Measurements from ENCODE around the gene SUPT20HL2. TPM values are rescaled to one million over a fixed set of nuclear protein-coding genes. Genes with fewer than 3 reads are reported as not detected.

SUPT20HL2 gene
- total and polyA plus RNA-seq, 4 donors: not detected

DNA sequence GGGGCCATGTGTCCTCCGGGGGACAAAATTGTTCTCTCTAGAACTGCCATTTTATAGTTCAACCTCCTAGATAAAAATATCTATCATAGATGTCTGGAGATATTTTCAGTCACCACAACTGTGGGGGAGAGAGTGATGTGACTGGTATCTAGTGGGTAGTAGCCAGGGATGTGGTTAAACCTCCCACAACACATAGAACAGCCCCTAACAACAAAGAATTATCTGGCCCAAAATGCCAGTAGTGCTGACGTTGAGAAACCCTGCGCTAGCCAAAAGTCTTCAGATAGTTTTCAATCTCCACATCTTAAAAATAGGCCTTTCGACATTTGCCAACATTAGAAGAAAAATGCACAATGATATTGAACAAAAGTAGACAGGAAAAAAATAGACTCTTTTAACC is 19.0 kb upstream of the SUPT20HL2 start:
- Histone ChIP-seq H3K27ac (ENCODE audit: low read depth in 1 of 2, low read length in 2 of 2) (no peak overlapping the region), H3K9me3 (ENCODE audit: control insufficient read depth in 4 of 4, low read length in 3 of 4) (no peaks in the 10 kb centered on the region), H3K4me1 (ENCODE audit: control insufficient read depth in 4 of 4, insufficient read depth in 4 of 4, low read length in 3 of 4) (no peaks in the 10 kb centered on the region), H3K4me3 (ENCODE audit: low read depth in 1 of 3, low read length in 3 of 3) (no peak overlapping the region), H3K27me3 (ENCODE audit: control insufficient read depth in 4 of 4, insufficient read depth in 4 of 4, low read length in 3 of 4) (no peaks in the 10 kb centered on the region), H3K36me3 (ENCODE audit: control insufficient read depth in 4 of 4, insufficient read depth in 3 of 4, low read depth in 1 of 4, low read length in 3 of 4) (no peaks in the 10 kb centered on the region), H3K9ac (ENCODE audit: low read depth in 1 of 2, low read length in 2 of 2) (no peak overlapping the region)
- no peak for TF ChIP-seq SP1 (IDR thresholded peaks at IDR 0.05)
- TF ChIP-seq, protein P1, sequence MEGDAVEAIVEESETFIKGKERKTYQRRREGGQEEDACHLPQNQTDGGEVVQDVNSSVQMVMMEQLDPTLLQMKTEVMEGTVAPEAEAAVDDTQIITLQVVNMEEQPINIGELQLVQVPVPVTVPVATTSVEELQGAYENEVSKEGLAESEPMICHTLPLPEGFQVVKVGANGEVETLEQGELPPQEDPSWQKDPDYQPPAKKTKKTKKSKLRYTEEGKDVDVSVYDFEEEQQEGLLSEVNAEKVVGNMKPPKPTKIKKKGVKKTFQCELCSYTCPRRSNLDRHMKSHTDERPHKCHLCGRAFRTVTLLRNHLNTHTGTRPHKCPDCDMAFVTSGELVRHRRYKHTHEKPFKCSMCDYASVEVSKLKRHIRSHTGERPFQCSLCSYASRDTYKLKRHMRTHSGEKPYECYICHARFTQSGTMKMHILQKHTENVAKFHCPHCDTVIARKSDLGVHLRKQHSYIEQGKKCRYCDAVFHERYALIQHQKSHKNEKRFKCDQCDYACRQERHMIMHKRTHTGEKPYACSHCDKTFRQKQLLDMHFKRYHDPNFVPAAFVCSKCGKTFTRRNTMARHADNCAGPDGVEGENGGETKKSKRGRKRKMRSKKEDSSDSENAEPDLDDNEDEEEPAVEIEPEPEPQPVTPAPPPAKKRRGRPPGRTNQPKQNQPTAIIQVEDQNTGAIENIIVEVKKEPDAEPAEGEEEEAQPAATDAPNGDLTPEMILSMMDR (IDR thresholded peaks at IDR 0.05; ENCODE audit: low read depth, low read length, missing input control): no peak
- TF ChIP-seq, protein P2, sequence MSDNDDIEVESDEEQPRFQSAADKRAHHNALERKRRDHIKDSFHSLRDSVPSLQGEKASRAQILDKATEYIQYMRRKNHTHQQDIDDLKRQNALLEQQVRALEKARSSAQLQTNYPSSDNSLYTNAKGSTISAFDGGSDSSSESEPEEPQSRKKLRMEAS (IDR thresholded peaks at IDR 0.05): no peak
- no peak for TF ChIP-seq NR2F2 (IDR thresholded peaks at IDR 0.05)
- TF ChIP-seq, protein P3, sequence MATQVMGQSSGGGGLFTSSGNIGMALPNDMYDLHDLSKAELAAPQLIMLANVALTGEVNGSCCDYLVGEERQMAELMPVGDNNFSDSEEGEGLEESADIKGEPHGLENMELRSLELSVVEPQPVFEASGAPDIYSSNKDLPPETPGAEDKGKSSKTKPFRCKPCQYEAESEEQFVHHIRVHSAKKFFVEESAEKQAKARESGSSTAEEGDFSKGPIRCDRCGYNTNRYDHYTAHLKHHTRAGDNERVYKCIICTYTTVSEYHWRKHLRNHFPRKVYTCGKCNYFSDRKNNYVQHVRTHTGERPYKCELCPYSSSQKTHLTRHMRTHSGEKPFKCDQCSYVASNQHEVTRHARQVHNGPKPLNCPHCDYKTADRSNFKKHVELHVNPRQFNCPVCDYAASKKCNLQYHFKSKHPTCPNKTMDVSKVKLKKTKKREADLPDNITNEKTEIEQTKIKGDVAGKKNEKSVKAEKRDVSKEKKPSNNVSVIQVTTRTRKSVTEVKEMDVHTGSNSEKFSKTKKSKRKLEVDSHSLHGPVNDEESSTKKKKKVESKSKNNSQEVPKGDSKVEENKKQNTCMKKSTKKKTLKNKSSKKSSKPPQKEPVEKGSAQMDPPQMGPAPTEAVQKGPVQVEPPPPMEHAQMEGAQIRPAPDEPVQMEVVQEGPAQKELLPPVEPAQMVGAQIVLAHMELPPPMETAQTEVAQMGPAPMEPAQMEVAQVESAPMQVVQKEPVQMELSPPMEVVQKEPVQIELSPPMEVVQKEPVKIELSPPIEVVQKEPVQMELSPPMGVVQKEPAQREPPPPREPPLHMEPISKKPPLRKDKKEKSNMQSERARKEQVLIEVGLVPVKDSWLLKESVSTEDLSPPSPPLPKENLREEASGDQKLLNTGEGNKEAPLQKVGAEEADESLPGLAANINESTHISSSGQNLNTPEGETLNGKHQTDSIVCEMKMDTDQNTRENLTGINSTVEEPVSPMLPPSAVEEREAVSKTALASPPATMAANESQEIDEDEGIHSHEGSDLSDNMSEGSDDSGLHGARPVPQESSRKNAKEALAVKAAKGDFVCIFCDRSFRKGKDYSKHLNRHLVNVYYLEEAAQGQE (IDR thresholded peaks at IDR 0.05): no peak
- no peak for TF ChIP-seq EGR1 (IDR thresholded peaks at IDR 0.05; ENCODE audit: low read depth in 2 of 2)
- no peak for TF ChIP-seq RAD21 (IDR thresholded peaks at IDR 0.05)
- TF ChIP-seq HNF4G (IDR thresholded peaks at IDR 0.05): no peak
- no peak for TF ChIP-seq JUND (IDR thresholded peaks at IDR 0.05)
- TF ChIP-seq, protein P4, sequence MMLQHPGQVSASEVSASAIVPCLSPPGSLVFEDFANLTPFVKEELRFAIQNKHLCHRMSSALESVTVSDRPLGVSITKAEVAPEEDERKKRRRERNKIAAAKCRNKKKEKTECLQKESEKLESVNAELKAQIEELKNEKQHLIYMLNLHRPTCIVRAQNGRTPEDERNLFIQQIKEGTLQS (IDR thresholded peaks at IDR 0.05): no peak
- no peak for TF ChIP-seq FOXA1 (IDR thresholded peaks at IDR 0.05)
- no peak for TF ChIP-seq RXRA (IDR thresholded peaks at IDR 0.05)
- no peak for TF ChIP-seq TAF1 (conservative IDR thresholded peaks at IDR 0.05)
- no peak for TF ChIP-seq YY1 (IDR thresholded peaks at IDR 0.05)
- no peak for TF ChIP-seq GABPA (IDR thresholded peaks at IDR 0.05 in 1 of 2, conservative IDR thresholded peaks at IDR 0.05 in 1 of 2)
- TF ChIP-seq, protein P5, sequence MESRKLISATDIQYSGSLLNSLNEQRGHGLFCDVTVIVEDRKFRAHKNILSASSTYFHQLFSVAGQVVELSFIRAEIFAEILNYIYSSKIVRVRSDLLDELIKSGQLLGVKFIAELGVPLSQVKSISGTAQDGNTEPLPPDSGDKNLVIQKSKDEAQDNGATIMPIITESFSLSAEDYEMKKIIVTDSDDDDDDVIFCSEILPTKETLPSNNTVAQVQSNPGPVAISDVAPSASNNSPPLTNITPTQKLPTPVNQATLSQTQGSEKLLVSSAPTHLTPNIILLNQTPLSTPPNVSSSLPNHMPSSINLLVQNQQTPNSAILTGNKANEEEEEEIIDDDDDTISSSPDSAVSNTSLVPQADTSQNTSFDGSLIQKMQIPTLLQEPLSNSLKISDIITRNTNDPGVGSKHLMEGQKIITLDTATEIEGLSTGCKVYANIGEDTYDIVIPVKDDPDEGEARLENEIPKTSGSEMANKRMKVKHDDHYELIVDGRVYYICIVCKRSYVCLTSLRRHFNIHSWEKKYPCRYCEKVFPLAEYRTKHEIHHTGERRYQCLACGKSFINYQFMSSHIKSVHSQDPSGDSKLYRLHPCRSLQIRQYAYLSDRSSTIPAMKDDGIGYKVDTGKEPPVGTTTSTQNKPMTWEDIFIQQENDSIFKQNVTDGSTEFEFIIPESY (IDR thresholded peaks at IDR 0.05): no peak
- no peak for TF ChIP-seq HNF4A (conservative IDR thresholded peaks at IDR 0.05)
- no peak for TF ChIP-seq FOXA2 (IDR thresholded peaks at IDR 0.05)
- DNase-seq (ENCODE audit: low spot score): no peak
- 75% methylated on average over 4 of the region's 4 CpGs for WGBS

Data from liver (tissue), 9 donors.